Measurements from ENCODE around the gene CERK.
"Not testable (repeated sequence)": the region's sequence is repeated elsewhere in the genome, so short reads cannot be mapped to it uniquely, and the experiment has no call there.

Gene CERK

GRCh38 chr22:46737976-46738646 is at the start of gene CERK:
TSS of gene CERK (minus strand) at chr22:46738252. CDS start at chr22:46738148, 104 bp downstream.
- DNase-seq, result peak; percentile 93

- DNase-seq, result no peak
Observed at GRCh38 chr22:46783721-46784120, 45.7 kb upstream of the CERK start.

GRCh38 chr22:46782200-46782599 is 44.1 kb upstream of the CERK start:
- not testable (repeated sequence) for DNase-seq

- no peak for DNase-seq
Observed at GRCh38 chr22:46781291-46781690, 43.2 kb upstream of the CERK start.

GRCh38 chr22:46780453-46780852 is 42.4 kb upstream of the CERK start:
- DNase-seq, result no peak

GRCh38 chr22:46779651-46780050 is 41.6 kb upstream of the CERK start:
- no peak for DNase-seq

GRCh38 chr22:46779023-46779422 is 41.0 kb upstream of the CERK start:
- no peak for DNase-seq

- no peak for DNase-seq
Observed at GRCh38 chr22:46777609-46777970, 39.5 kb upstream of the CERK start.

- no peak for DNase-seq
Observed at GRCh38 chr22:46776876-46777608, 39.0 kb upstream of the CERK start.

GRCh38 chr22:46775850-46776826 is 38.1 kb upstream of the CERK start:
- DNase-seq, result no peak

- DNase-seq, result no peak
Observed at GRCh38 chr22:46774980-46775849, 37.2 kb upstream of the CERK start.

- no peak for DNase-seq
Observed at GRCh38 chr22:46774253-46774979, 36.4 kb upstream of the CERK start.

- no peak for DNase-seq
Observed at GRCh38 chr22:46773076-46773475, 35.0 kb upstream of the CERK start.

- DNase-seq, result no peak
Observed at GRCh38 chr22:46770726-46771125, 32.7 kb upstream of the CERK start.

GRCh38 chr22:46770151-46770641 is 32.1 kb upstream of the CERK start:
- DNase-seq, result peak; percentile 53

- no peak for DNase-seq
Observed at GRCh38 chr22:46769706-46770105, 31.7 kb upstream of the CERK start.

GRCh38 chr22:46769191-46769675 is 31.2 kb upstream of the CERK start:
- peak; percentile 71 for DNase-seq

- DNase-seq, result no peak
Observed at GRCh38 chr22:46767249-46767985, 29.4 kb upstream of the CERK start.

GRCh38 chr22:46766611-46767010 is 28.6 kb upstream of the CERK start:
- no peak for DNase-seq

- no peak for DNase-seq
Observed at GRCh38 chr22:46764779-46765485, 26.9 kb upstream of the CERK start.

All from right hindlimb (tissue), 1 donor.